A549 (cell line): ENCODE data around the gene TEX53. TPM values are rescaled to one million over a fixed set of nuclear protein-coding genes. Genes with fewer than 3 reads are reported as not detected.
A peak's percentile ranks its signal among the peaks of the same experiment; 100 is the strongest.

Experiments
- ATAC-seq, 2 experiments: fragments of 200-7000 bp in 1 of 2; fragments of >200 bp in 1 of 2; cut with Nextera tagmentation in 1 of 2; cut with Tn5 transposase in 1 of 2; 3 replicates each; pipeline versions ENCODE4 v1.8.0 to v1.9.1; 2018 to 2020; ENCODE audit warnings: mild to moderate bottlenecking in 1 of 2, moderate library complexity in 1 of 2
- CTCF ChIA-PET: fragments of 300-600 bp; sonication (Branson Sonifier 250); formaldehyde crosslinking; extraction: SDS; loops from one replicate; lab custom pipeline; 2021; ENCODE audit warnings: antibody characterized with exemption, inconsistent platforms; lab: Yijun Ruan, JAX
- POLR2A ChIA-PET: fragments of 350-600 bp; formaldehyde crosslinking; extraction: SDS; loops from one replicate; lab custom pipeline; 2021; ENCODE audit warnings: antibody characterized with exemption, inconsistent platforms; lab: Yijun Ruan, JAX
- DNase-seq, 2 experiments: peaks; one replicate each; pipeline versions ENCODE4 v3.0.0 to v3.0.0-alpha.2; 2011 to 2016; ENCODE audit warnings: low read depth in 1 of 2, low spot score in 1 of 2
- FAIRE-seq: peaks from 2 replicates; lab custom pipeline; 2011; peaks lifted over from hg19 to GRCh38; lab: Jason Lieb, UNC
- H3K27ac ChIP-seq, 2 experiments: fragments of >200 bp; sonication (Bioruptor Twin); formaldehyde crosslinking; 3 replicates each; pipeline ENCODE4 v1.5.1; 2016 to 2017
- H3K4me1 ChIP-seq: fragments of >200 bp; sonication (Bioruptor Twin); formaldehyde crosslinking; 3 replicates; pipeline ENCODE4 v1.6.1; 2016
- H3K4me2 ChIP-seq: fragments of >200 bp; sonication (Bioruptor Twin); formaldehyde crosslinking; 3 replicates; pipeline ENCODE4 v1.6.1; 2016
- H3K4me3 ChIP-seq: fragments of >200 bp; sonication (Bioruptor Twin); formaldehyde crosslinking; 3 replicates; pipeline ENCODE4 v1.5.1; 2016
- H3K9me3 ChIP-seq: fragments of >200 bp; sonication (Bioruptor Twin); formaldehyde crosslinking; 3 replicates; pipeline ENCODE4 v1.6.1; 2016
- BCL3 ChIP-seq: fragments of >200 bp; sonication (Bioruptor Twin); formaldehyde crosslinking; IDR thresholded peaks from 3 replicates; pipeline ENCODE4 v1.6.1; 2016
- CBX8 ChIP-seq: fragments of 200-600 bp; sonication (generic); IDR thresholded peaks from 2 replicates; pipeline ENCODE4 v1.6.1; 2016
- E2F6 ChIP-seq: IDR thresholded peaks from 2 replicates; pipeline ENCODE4 v1.6.1; 2012; ENCODE audit warnings: low read depth, borderline replicate concordance
- EHF ChIP-seq: fragments of 250-450 bp; sonication (Bioruptor Pico); IDR thresholded peaks from 2 replicates; pipeline ENCODE4 v1.5.0; 2020; ENCODE audit warnings: mild to moderate bottlenecking
- ELK1 ChIP-seq: fragments of 150-350 bp; IDR thresholded peaks from 2 replicates; pipeline ENCODE4 v1.6.1; 2014; ENCODE audit warnings: low read depth, mild to moderate bottlenecking, low read length
- ESRRA ChIP-seq: fragments of 150-350 bp; IDR thresholded peaks from 2 replicates; pipeline ENCODE4 v1.6.1; 2014; ENCODE audit warnings: mild to moderate bottlenecking, low read length, borderline replicate concordance
- FOSL2 ChIP-seq, 2 experiments: fragments of 450-650 bp in 1 of 2; fragments of >200 bp in 1 of 2; sonication (Bioruptor Twin) in 1 of 2; formaldehyde crosslinking; IDR thresholded peaks; 2 replicates each; pipeline versions ENCODE4 v1.5.0 to v1.6.1; 2016 to 2020; ENCODE audit warnings: mild to moderate bottlenecking in 1 of 2, moderate library complexity in 1 of 2
- GATA3 ChIP-seq: IDR thresholded peaks from 2 replicates; pipeline ENCODE4 v1.6.1; 2012; ENCODE audit warnings: borderline replicate concordance
- HDAC2 ChIP-seq: fragments of 200-600 bp; sonication (generic); IDR thresholded peaks from 2 replicates; pipeline ENCODE4 v1.6.1; 2016
- HES2 ChIP-seq: fragments of >200 bp; sonication (Bioruptor Twin); formaldehyde crosslinking; IDR thresholded peaks from 2 replicates; pipeline ENCODE4 v1.6.1; 2016
- HMGXB4 ChIP-seq: fragments of 250-450 bp; sonication (Bioruptor Pico); IDR thresholded peaks from 2 replicates; pipeline ENCODE4 v1.5.0; 2021; ENCODE audit warnings: mild to moderate bottlenecking, moderate library complexity, borderline replicate concordance
- HOXB13 ChIP-seq: fragments of 250-450 bp; sonication (Bioruptor Pico); IDR thresholded peaks from 2 replicates; pipeline ENCODE4 v1.5.0; 2020; ENCODE audit warnings: low read depth, mild to moderate bottlenecking, moderate library complexity
- HOXB5 ChIP-seq: fragments of 250-450 bp; sonication (Bioruptor Pico); IDR thresholded peaks from 2 replicates; pipeline ENCODE4 v1.5.0; 2020; ENCODE audit warnings: mild to moderate bottlenecking, moderate library complexity
- KDM1A ChIP-seq: fragments of 200-600 bp; sonication (generic); IDR thresholded peaks from 2 replicates; pipeline ENCODE4 v1.6.1; 2016; ENCODE audit warnings: low read depth, mild to moderate bottlenecking
- KDM5A ChIP-seq: fragments of 200-600 bp; sonication (generic); IDR thresholded peaks from 2 replicates; pipeline ENCODE4 v1.6.1; 2016; ENCODE audit warnings: antibody characterized with exemption, mild to moderate bottlenecking
- MAFK ChIP-seq: fragments of 450-650 bp; IDR thresholded peaks from 2 replicates; pipeline ENCODE4 v1.6.1; 2014; ENCODE audit not compliant: partially characterized antibody
- MAX ChIP-seq: IDR thresholded peaks from 2 replicates; pipeline ENCODE4 v1.6.1; 2012
- MAZ ChIP-seq: fragments of 150-350 bp; IDR thresholded peaks from 2 replicates; pipeline ENCODE4 v1.6.1; 2014; ENCODE audit warnings: antibody characterized with exemption, low read depth, low read length, borderline replicate concordance
- NPAS2 ChIP-seq: fragments of 250-450 bp; sonication (Bioruptor Pico); IDR thresholded peaks from 2 replicates; pipeline ENCODE4 v1.8.0; 2022; ENCODE audit warnings: mild to moderate bottlenecking, moderate library complexity, borderline replicate concordance
- RAD21 ChIP-seq, 2 experiments: fragments of >200 bp in 1 of 2; sonication (Bioruptor Twin) in 1 of 2; formaldehyde crosslinking in 1 of 2; IDR thresholded peaks in 1 of 2; conservative IDR thresholded peaks in 1 of 2; 2 replicates in 1 of 2; 3 replicates in 1 of 2; pipeline ENCODE4 v1.6.1; 2012 to 2018; ENCODE audit warnings: inconsistent platforms in 1 of 2
- RCOR1 ChIP-seq: fragments of 150-350 bp; IDR thresholded peaks from 2 replicates; pipeline ENCODE4 v1.6.1; 2014; ENCODE audit warnings: antibody characterized with exemption, low read length, low read depth
- RNF2 ChIP-seq: fragments of 200-600 bp; sonication (generic); IDR thresholded peaks from 2 replicates; pipeline ENCODE4 v1.6.1; 2016; ENCODE audit warnings: low read depth, mild to moderate bottlenecking, antibody characterized with exemption, moderate library complexity, borderline replicate concordance
- SREBF2 ChIP-seq: fragments of 450-650 bp; IDR thresholded peaks from 2 replicates; pipeline ENCODE4 v1.6.1; 2014; ENCODE audit warnings: mild to moderate bottlenecking, moderate library complexity
- TFCP2L1 ChIP-seq: fragments of 250-450 bp; sonication (Bioruptor Pico); IDR thresholded peaks from 2 replicates; pipeline ENCODE4 v1.5.0; 2021; ENCODE audit warnings: mild to moderate bottlenecking
- TP53 ChIP-seq: fragments of 250-450 bp; sonication (Bioruptor Pico); IDR thresholded peaks from 2 replicates; pipeline ENCODE4 v1.5.0; 2021; ENCODE audit warnings: mild to moderate bottlenecking, moderate library complexity
- ZSCAN20 ChIP-seq: fragments of 250-450 bp; sonication (Bioruptor Pico); IDR thresholded peaks from 2 replicates; pipeline ENCODE4 v1.8.0; 2022; ENCODE audit warnings: mild to moderate bottlenecking, moderate library complexity
- WGBS: methylation state at CpG from one replicate; pipeline ENCODE4 v1.1.6; 2017; ENCODE audit errors: missing lambda C conversion rate; 5-methylcytosine and 5-hydroxymethylcytosine counted together
- polyA plus RNA-seq, 4 experiments: library from polyadenylated mRNA; depleted of rRNA in 3 of 4; stranded (reverse); fragments of >200 nt; fragmentation: RNase III in 1 of 4; extraction: RNeasy Plus Mini Kit Qiagen cat#74134 plus additional on column Dnase treatment in 1 of 4; gene quantifications; 2 replicates in 3 of 4; 3 replicates in 1 of 4; pipeline ENCODE4 v1.2.3, GENCODE V29; 2011 to 2017

TEX53 gene
- polyA plus RNA-seq, 2 of the 4 experiments (the other 2 are of a cell fraction): not detected

- no peak for TF ChIP-seq RNF2
- TF ChIP-seq EHF (CRISPR knock-in tag): no peak
- TF ChIP-seq ESRRA: no peak
- no peak for TF ChIP-seq MAZ
- no peak for TF ChIP-seq CBX8
- peak; percentile 75 for TF ChIP-seq MAX
- TF ChIP-seq TP53 (CRISPR knock-in tag): no peak
- TF ChIP-seq ELK1: no peak
- peak; percentile 16 to 25; a peak in 2 of 5 replicates for TF ChIP-seq RAD21 (conservative IDR thresholded peaks at IDR 0.05 in 1 of 2, IDR thresholded peaks at IDR 0.05 in 1 of 2)
- no peak for TF ChIP-seq SREBF2
- TF ChIP-seq TFCP2L1: no peak
- 0 out of 2 replicates have a peak, but pooled peaks have one; percentile 37 for TF ChIP-seq HOXB5 (CRISPR knock-in tag)
- TF ChIP-seq HES2: no peak
These were observed 33.7 kb upstream of the TEX53 start (continued) for GRCh38 chr9:114691046-114691955.

- ATAC-seq (peak; percentile 22 to 53; a peak in 3 of 6 replicates), FAIRE-seq (no peak), DNase-seq (peak in 1 of 2 experiments; percentile 32)
- H3K9me3 ChIP-seq: no peaks in the 10 kb centered on the region
- H3K4me2 ChIP-seq: peak overlapping the region; percentile 76
- CTCF ChIA-PET: interaction anchor here (0.5 to 12.4 kb wide), 9 partner anchors 10 to 575 kb away, joined by 3 to 108 read pairs (median 10); partner anchors contain the start of gene TEX48
- POLR2A ChIA-PET: interaction anchor here (1.2 kb wide), 1 partner anchor 103 kb away, joined by 5 read pairs; the partner anchor contains the start of gene ATP6V1G1
- no peak overlapping the region for H3K4me3 ChIP-seq
- H3K27ac ChIP-seq: peak overlapping the region; percentile 74 to 82; a peak in 5 of 6 replicates
- peaks cover 31% of the 10 kb centered on the region for H3K4me1 ChIP-seq
- 75% methylated on average over 4 of the region's 4 CpGs for WGBS
- peak; percentile 35; the same call in 1 of the 2 replicates for TF ChIP-seq GATA3
- TF ChIP-seq BCL3: no peak
- TF ChIP-seq KDM1A: no peak
These were observed 32.7 kb upstream of the TEX53 start for GRCh38 chr9:114690308-114690707.

GRCh38 chr9:114689813-114690212 is 32.2 kb upstream of the TEX53 start:
- no peak for DNase-seq
- Histone ChIP-seq H3K4me1 (peaks cover 31% of the 10 kb centered on the region), H3K4me2 (peak overlapping the region; percentile 76), H3K9me3 (no peaks in the 10 kb centered on the region), H3K27ac (peak overlapping the region; percentile 74 to 82; a peak in 4 of 6 replicates), H3K4me3 (no peak overlapping the region)
- ChIA-PET POLR2A (no interaction called here), CTCF (interaction anchor here (0.6 to 12.4 kb wide), 12 partner anchors 10 to 576 kb away, joined by 3 to 108 read pairs (median 4); partner anchors contain the start of gene TEX48)
- ATAC-seq: no peak
- FAIRE-seq: no peak
- 87% methylated on average over 7 of the region's 7 CpGs for WGBS
- TF ChIP-seq RNF2: no peak
- no peak for TF ChIP-seq ZSCAN20 (CRISPR knock-in tag)
- TF ChIP-seq E2F6: no peak
- TF ChIP-seq HOXB13 (CRISPR knock-in tag): no peak
- no peak for TF ChIP-seq ELK1
- no peak for TF ChIP-seq ESRRA
- TF ChIP-seq MAFK: no peak
- no peak for TF ChIP-seq HES2
- TF ChIP-seq KDM5A: no peak
- no peak for TF ChIP-seq HDAC2
- TF ChIP-seq HOXB5 (CRISPR knock-in tag): no peak
- no peak for TF ChIP-seq NPAS2 (CRISPR knock-in tag)
- TF ChIP-seq RCOR1: no peak
- TF ChIP-seq FOSL2 (IDR thresholded peaks at IDR 0.05): no peak
- TF ChIP-seq FOSL2 (CRISPR knock-in tag; IDR thresholded peaks at IDR 0.05): no peak
- TF ChIP-seq HMGXB4 (CRISPR knock-in tag): no peak
